ENCODE data around the gene KCNIP1. TPM values are rescaled to one million over a fixed set of nuclear protein-coding genes. Genes with fewer than 3 reads are reported as not detected.

KCNIP1 gene
- polyA plus RNA-seq, 1 donor from 2014 or later: 13.8 TPM

DNA sequence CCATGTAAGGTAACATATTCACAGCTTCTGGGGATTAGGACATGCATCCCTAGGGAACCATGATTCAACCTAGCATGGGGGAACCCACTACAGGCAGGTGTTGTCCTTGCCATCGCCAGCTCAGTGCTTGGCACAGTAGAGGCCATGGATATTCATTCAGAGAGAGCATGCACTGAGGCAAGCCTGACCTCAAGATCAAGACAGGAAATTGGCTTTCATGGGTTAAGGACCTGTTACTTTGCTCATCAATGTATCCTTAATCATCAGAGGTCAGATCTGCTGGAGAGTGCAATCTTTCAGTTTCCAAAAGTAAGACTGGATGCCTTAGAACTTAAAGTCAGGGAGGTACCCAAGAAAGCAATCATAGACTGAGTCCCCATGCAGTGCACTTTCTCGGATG lies 84.0 kb downstream of the KCNIP1 start:
- no peaks in the 10 kb centered on the region for H3K36me3 ChIP-seq (ENCODE audit: insufficient read depth, low read length)
- H3K27ac ChIP-seq (ENCODE audit: low read length): no peak overlapping the region
- no peaks in the 10 kb centered on the region for H4K20me1 ChIP-seq (ENCODE audit: insufficient read depth)
- no peaks in the 10 kb centered on the region for H3K9me2 ChIP-seq (ENCODE audit: insufficient read depth, low read length)
- H3K79me2 ChIP-seq (replicated peaks; ENCODE audit: insufficient read depth, low read length): no peaks in the 10 kb centered on the region
- H3F3A ChIP-seq (ENCODE audit: insufficient read depth, low read length, poor library complexity, severe bottlenecking): no peaks in the 10 kb centered on the region
- no peaks in the 10 kb centered on the region for H3K27me3 ChIP-seq (ENCODE audit: insufficient read depth, low read depth, low read length)
- TF ChIP-seq TAF1 (IDR thresholded peaks at IDR 0.05; ENCODE audit: low read depth): no peak
- no peak overlapping the region for H3K4me2 ChIP-seq (ENCODE audit: low read length)
- no peaks in the 10 kb centered on the region for H3K9me3 ChIP-seq (ENCODE audit: low read length)
- H3K9ac ChIP-seq (ENCODE audit: low read length): no peak overlapping the region
- H2AFZ ChIP-seq (ENCODE audit: low read depth, low read length): no peak overlapping the region
- H3K4me3 ChIP-seq (ENCODE audit: low read length): no peak overlapping the region

DNA sequence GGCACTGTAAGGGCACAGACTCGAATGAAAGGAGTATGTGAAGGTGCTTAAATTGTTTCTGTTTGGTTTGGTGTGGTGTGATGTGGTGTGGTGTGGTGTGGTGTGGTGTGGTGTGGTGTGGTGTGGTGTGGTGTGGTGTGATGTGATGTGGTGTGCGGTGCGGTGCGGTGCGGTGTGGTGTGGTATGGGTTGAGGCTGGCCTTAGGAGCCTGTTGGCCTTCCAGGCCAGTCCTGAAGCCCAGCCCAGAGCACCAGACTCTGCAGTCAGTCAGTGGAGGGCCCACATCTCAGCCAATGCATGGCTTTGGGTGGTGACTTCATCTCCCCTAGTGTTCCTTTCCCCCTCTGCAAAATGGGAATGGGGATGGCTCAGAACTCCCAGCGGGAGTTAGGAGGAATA lies 85.8 kb downstream of the KCNIP1 start:
- Histone ChIP-seq H3K9me3 (ENCODE audit: low read length) (no peaks in the 10 kb centered on the region), H3K9me2 (ENCODE audit: insufficient read depth, low read length) (no peaks in the 10 kb centered on the region), H3K27me3 (ENCODE audit: insufficient read depth, low read depth, low read length) (no peaks in the 10 kb centered on the region), H2AFZ (ENCODE audit: low read depth, low read length) (no peak overlapping the region), H3K79me2 (replicated peaks; ENCODE audit: insufficient read depth, low read length) (no peaks in the 10 kb centered on the region), H3K9ac (ENCODE audit: low read length) (no peak overlapping the region), H4K20me1 (ENCODE audit: insufficient read depth) (no peaks in the 10 kb centered on the region), H3K36me3 (ENCODE audit: insufficient read depth, low read length) (no peaks in the 10 kb centered on the region), H3K4me2 (ENCODE audit: low read length) (no peak overlapping the region), H3K27ac (ENCODE audit: low read length) (no peak overlapping the region), H3K4me3 (ENCODE audit: low read length) (no peak overlapping the region), H3F3A (ENCODE audit: insufficient read depth, low read length, poor library complexity, severe bottlenecking) (no peaks in the 10 kb centered on the region)
- no peak for TF ChIP-seq POLR2AphosphoS5 (IDR thresholded peaks at IDR 0.05)

DNA sequence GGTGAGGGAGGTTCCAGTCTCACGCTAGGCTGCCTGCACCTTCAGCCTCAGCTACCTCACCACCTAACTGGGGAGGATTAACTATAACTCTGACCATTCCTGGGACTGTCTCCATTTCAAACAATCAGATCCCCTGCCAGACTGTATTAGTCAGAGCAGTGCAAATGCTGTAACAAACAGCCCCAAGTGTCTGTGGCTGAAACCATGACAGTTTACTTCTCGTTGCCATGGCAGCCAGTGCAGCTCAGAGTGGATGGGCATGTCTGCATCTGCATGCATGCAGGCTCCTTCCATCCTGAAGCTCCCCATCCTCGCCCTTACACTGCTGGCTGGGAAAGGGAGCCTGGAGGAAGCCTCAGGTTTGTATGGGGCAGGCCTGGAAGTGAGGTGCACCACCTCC lies 86.7 kb downstream of the KCNIP1 start:
- Histone ChIP-seq H3K79me2 (replicated peaks; ENCODE audit: insufficient read depth, low read length) (no peaks in the 10 kb centered on the region), H3K9me2 (ENCODE audit: insufficient read depth, low read length) (no peaks in the 10 kb centered on the region), H3K4me2 (ENCODE audit: low read length) (no peak overlapping the region), H3K36me3 (ENCODE audit: insufficient read depth, low read length) (no peaks in the 10 kb centered on the region), H2AFZ (ENCODE audit: low read depth, low read length) (no peak overlapping the region), H3K27me3 (ENCODE audit: insufficient read depth, low read depth, low read length) (no peaks in the 10 kb centered on the region), H3F3A (ENCODE audit: insufficient read depth, low read length, poor library complexity, severe bottlenecking) (no peaks in the 10 kb centered on the region), H3K9ac (ENCODE audit: low read length) (no peak overlapping the region), H3K27ac (ENCODE audit: low read length) (no peak overlapping the region), H3K4me3 (ENCODE audit: low read length) (no peak overlapping the region), H3K9me3 (ENCODE audit: low read length) (no peaks in the 10 kb centered on the region), H4K20me1 (ENCODE audit: insufficient read depth) (no peaks in the 10 kb centered on the region)
- TF ChIP-seq, protein P1, sequence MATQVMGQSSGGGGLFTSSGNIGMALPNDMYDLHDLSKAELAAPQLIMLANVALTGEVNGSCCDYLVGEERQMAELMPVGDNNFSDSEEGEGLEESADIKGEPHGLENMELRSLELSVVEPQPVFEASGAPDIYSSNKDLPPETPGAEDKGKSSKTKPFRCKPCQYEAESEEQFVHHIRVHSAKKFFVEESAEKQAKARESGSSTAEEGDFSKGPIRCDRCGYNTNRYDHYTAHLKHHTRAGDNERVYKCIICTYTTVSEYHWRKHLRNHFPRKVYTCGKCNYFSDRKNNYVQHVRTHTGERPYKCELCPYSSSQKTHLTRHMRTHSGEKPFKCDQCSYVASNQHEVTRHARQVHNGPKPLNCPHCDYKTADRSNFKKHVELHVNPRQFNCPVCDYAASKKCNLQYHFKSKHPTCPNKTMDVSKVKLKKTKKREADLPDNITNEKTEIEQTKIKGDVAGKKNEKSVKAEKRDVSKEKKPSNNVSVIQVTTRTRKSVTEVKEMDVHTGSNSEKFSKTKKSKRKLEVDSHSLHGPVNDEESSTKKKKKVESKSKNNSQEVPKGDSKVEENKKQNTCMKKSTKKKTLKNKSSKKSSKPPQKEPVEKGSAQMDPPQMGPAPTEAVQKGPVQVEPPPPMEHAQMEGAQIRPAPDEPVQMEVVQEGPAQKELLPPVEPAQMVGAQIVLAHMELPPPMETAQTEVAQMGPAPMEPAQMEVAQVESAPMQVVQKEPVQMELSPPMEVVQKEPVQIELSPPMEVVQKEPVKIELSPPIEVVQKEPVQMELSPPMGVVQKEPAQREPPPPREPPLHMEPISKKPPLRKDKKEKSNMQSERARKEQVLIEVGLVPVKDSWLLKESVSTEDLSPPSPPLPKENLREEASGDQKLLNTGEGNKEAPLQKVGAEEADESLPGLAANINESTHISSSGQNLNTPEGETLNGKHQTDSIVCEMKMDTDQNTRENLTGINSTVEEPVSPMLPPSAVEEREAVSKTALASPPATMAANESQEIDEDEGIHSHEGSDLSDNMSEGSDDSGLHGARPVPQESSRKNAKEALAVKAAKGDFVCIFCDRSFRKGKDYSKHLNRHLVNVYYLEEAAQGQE (IDR thresholded peaks at IDR 0.05; ENCODE audit: borderline replicate concordance): no peak
- no peak for TF ChIP-seq TAF1 (IDR thresholded peaks at IDR 0.05; ENCODE audit: low read depth)
- TF ChIP-seq SMC3 (conservative IDR thresholded peaks at IDR 0.05; ENCODE audit: poor library complexity): no peak
- TF ChIP-seq EZH2 (IDR thresholded peaks at IDR 0.05; ENCODE audit: borderline replicate concordance, insufficient read depth, low read length, poor library complexity, severe bottlenecking): no peak
- no peak for TF ChIP-seq RAD21 (conservative IDR thresholded peaks at IDR 0.05)
- TF ChIP-seq EP300 (conservative IDR thresholded peaks at IDR 0.05; ENCODE audit: poor library complexity, severe bottlenecking): no peak
- no peak for TF ChIP-seq MXI1 (conservative IDR thresholded peaks at IDR 0.05; ENCODE audit: poor library complexity, severe bottlenecking)
- TF ChIP-seq POLR2AphosphoS5 (IDR thresholded peaks at IDR 0.05): no peak
- TF ChIP-seq, protein P2, sequence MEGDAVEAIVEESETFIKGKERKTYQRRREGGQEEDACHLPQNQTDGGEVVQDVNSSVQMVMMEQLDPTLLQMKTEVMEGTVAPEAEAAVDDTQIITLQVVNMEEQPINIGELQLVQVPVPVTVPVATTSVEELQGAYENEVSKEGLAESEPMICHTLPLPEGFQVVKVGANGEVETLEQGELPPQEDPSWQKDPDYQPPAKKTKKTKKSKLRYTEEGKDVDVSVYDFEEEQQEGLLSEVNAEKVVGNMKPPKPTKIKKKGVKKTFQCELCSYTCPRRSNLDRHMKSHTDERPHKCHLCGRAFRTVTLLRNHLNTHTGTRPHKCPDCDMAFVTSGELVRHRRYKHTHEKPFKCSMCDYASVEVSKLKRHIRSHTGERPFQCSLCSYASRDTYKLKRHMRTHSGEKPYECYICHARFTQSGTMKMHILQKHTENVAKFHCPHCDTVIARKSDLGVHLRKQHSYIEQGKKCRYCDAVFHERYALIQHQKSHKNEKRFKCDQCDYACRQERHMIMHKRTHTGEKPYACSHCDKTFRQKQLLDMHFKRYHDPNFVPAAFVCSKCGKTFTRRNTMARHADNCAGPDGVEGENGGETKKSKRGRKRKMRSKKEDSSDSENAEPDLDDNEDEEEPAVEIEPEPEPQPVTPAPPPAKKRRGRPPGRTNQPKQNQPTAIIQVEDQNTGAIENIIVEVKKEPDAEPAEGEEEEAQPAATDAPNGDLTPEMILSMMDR (IDR thresholded peaks at IDR 0.05; ENCODE audit: poor library complexity, severe bottlenecking): no peak
